RCC 7860 (cell line): ENCODE results near the gene ZNF132.
"Not testable (repeated sequence)": the region's sequence is repeated elsewhere in the genome, so short reads cannot be mapped to it uniquely, and the experiment has no call there.

Source experiments
- DNase-seq: peaks from one replicate; pipeline ENCODE4 v3.0.0-alpha.2; 2015; ENCODE audit warnings: low spot score
- FAIRE-seq: peaks from 2 replicates; lab custom pipeline; 2012; peaks lifted over from hg19 to GRCh38; lab: Jason Lieb, UNC

Gene ZNF132

GRCh38 chr19:58439576-58440554 is at the start of gene ZNF132:
TSS of gene ZNF132 (minus strand) at chr19:58440153. CDS start at chr19:58439821, 332 bp downstream.
- no peak for DNase-seq
- FAIRE-seq = no peak

- FAIRE-seq, DNase-seq: not testable (repeated sequence)
These were observed 44.4 kb upstream of the ZNF132 start for GRCh38 chr19:58484349-58484748.

GRCh38 chr19:58483776-58484175 is 43.8 kb upstream of the ZNF132 start:
- FAIRE-seq = no peak

GRCh38 chr19:58482372-58482771 is 42.4 kb upstream of the ZNF132 start:
- FAIRE-seq = no peak

More at GRCh38 chr19:58483776-58484175, 43.8 kb upstream of the ZNF132 start:
- DNase-seq = no peak

GRCh38 chr19:58480831-58481230 is 40.9 kb upstream of the ZNF132 start:
- DNase-seq = no peak
- FAIRE-seq = no peak

More at GRCh38 chr19:58482372-58482771, 42.4 kb upstream of the ZNF132 start:
- no peak for DNase-seq

GRCh38 chr19:58480481-58480830 is 40.5 kb upstream of the ZNF132 start:
- DNase-seq = no peak

GRCh38 chr19:58479736-58480480 is 40.0 kb upstream of the ZNF132 start:
- DNase-seq (no peak), FAIRE-seq (no peak)

More at GRCh38 chr19:58480481-58480830, 40.5 kb upstream of the ZNF132 start:
- FAIRE-seq = no peak

GRCh38 chr19:58479303-58479702 is 39.4 kb upstream of the ZNF132 start:
- FAIRE-seq = no peak
- DNase-seq = no peak

- DNase-seq (no peak), FAIRE-seq (no peak)
These were observed 37.9 kb upstream of the ZNF132 start for GRCh38 chr19:58477871-58478270.

- FAIRE-seq (no peak), DNase-seq (no peak)
These were observed 37.2 kb upstream of the ZNF132 start for GRCh38 chr19:58477130-58477529.

- DNase-seq (no peak), FAIRE-seq (no peak)
These were observed 36.6 kb upstream of the ZNF132 start for GRCh38 chr19:58476498-58477015.

GRCh38 chr19:58475714-58476497 is 36.0 kb upstream of the ZNF132 start, which contains the start of gene ZNF446:
TSS of gene ZNF446 (plus strand) at chr19:58476352. CDS start at chr19:58477219, 867 bp downstream.
- FAIRE-seq = peak; percentile 58

GRCh38 chr19:58474997-58475713 is 35.2 kb upstream of the ZNF132 start:
- no peak for DNase-seq
- FAIRE-seq = no peak

More at GRCh38 chr19:58475714-58476497, 36.0 kb upstream of the ZNF132 start, which contains the start of gene ZNF446:
- peak; percentile 89 for DNase-seq

- DNase-seq (peak; percentile 85), FAIRE-seq (peak; percentile 84)
These were observed 34.5 kb upstream of the ZNF132 start for GRCh38 chr19:58474291-58474996.

GRCh38 chr19:58473775-58474174 is 33.8 kb upstream of the ZNF132 start:
- no peak for FAIRE-seq
- DNase-seq = no peak

- FAIRE-seq = no peak
These were observed 31.8 kb upstream of the ZNF132 start for GRCh38 chr19:58471736-58472135.

GRCh38 chr19:58470837-58471543 is 31.0 kb upstream of the ZNF132 start:
- DNase-seq, FAIRE-seq: not testable (repeated sequence)

More at GRCh38 chr19:58471736-58472135, 31.8 kb upstream of the ZNF132 start:
- no peak for DNase-seq
